Measurements from ENCODE around the gene MAPK1.
A peak's percentile ranks its signal among the peaks of the same experiment; 100 is the strongest.
"Not testable (repeated sequence)": the region's sequence is repeated elsewhere in the genome, so short reads cannot be mapped to it uniquely, and the experiment has no call there.

The MAPK1 gene

GRCh38 chr22:21867528-21868266 is at the start of gene MAPK1:
TSS of gene MAPK1 (minus strand) at chr22:21867645. CDS start at chr22:21867440, 205 bp downstream.
- peak; percentile 84 for DNase-seq (ENCODE audit: low spot score)

DNA sequence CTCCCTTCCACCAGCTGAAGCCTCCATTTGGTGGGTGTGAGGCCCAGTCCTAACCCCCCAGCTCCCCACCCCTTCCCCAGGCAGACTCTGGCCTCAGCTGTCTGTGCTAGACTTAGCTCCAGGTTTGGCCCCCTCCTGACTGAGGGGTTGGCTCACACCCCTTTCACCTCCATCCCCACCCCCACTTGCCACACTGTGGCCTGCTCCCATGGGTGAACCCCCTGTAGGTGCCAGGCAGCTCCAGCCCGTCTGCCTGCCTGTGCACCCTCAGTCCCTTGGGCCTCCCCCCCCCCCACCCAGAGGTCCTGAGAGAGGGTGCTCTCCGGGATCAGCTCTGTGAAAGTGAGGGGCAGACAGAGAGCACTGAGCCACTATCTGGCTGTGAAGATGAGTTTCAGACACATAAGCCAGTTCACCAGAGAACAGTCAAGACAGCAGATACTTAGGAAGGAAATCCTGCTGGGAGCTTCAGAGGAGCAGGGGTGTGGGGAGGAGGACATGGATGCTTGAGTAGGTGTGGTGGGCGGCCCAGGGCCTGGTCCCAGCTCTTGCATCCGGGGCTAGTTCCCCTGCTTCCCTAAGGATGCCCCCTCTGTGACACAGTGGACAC is 49.0 kb upstream of the MAPK1 start:
- no peak for DNase-seq (ENCODE audit: low spot score)

- DNase-seq (ENCODE audit: low spot score), result no peak
These were observed 48.3 kb upstream of the MAPK1 start for GRCh38 chr22:21915624-21916308.

- not testable (repeated sequence) for DNase-seq (ENCODE audit: low spot score)
These were observed 46.7 kb upstream of the MAPK1 start for GRCh38 chr22:21914033-21914642.

GRCh38 chr22:21910367-21910766 is 42.9 kb upstream of the MAPK1 start:
- DNase-seq (ENCODE audit: low spot score), result not testable (repeated sequence)

GRCh38 chr22:21909871-21910270 is 42.4 kb upstream of the MAPK1 start:
- DNase-seq (ENCODE audit: low spot score), result no peak

DNA sequence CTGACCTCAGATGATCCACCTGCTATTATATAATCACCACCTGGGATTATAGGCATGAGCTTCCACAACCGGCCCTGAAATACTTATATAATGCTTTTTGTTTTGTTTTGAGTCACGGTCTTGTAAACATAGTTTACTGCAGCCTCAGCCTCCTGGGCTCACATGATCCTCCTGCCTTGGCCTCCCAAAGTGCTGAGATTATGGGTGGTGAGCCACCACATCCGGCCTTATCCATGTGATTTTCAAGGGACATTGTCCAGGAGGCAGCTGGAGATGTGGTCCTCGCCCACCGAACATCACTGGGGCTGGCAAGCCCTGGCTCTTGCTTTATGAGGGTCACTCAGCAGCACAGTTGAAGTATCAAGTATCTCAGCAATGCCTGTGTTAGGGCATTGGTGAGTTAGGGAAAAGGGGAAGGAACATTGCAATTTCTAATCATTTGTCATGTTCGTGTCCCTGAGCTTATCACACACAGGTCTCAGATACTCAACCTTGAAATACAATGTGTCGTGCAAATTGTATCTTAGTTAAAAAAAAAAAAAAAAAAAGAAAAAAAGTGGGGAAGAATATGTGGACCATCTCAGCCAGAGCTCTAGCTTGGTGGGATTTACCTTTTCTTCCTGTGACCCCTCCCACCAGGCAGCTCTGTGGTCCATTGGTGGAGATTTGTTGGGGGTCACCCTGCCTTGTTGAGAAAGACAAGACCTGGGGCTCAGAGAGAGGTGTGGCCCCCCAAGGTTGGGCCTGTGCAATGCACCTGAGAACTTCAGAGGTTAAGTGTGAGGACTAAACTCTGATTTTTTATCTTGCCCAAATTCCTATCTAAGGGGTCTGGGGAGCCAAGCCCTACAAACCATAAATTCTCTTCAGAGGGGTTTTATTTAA is 40.4 kb upstream of the MAPK1 start:
- no peak for DNase-seq (ENCODE audit: low spot score)

DNA sequence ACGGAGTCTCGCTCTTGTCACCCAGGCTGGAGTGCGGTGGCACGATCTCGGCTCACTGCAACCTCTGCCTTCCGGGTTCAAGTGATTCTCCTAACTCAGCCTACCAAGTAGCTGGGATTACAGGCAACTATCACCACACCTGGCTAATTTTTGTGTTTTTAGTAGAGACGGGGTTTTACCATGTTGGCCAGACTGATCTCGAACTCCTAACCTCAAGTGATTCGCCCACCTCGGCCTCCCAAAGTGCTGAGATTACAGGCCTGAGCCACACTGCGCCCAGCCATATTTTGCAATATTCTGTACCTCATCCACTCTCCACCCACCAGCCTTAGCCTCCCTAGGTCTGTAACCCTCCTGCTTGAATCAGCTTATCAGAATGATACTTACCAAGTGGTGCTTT is 37.8 kb upstream of the MAPK1 start:
- DNase-seq (ENCODE audit: low spot score), result not testable (repeated sequence)

DNA sequence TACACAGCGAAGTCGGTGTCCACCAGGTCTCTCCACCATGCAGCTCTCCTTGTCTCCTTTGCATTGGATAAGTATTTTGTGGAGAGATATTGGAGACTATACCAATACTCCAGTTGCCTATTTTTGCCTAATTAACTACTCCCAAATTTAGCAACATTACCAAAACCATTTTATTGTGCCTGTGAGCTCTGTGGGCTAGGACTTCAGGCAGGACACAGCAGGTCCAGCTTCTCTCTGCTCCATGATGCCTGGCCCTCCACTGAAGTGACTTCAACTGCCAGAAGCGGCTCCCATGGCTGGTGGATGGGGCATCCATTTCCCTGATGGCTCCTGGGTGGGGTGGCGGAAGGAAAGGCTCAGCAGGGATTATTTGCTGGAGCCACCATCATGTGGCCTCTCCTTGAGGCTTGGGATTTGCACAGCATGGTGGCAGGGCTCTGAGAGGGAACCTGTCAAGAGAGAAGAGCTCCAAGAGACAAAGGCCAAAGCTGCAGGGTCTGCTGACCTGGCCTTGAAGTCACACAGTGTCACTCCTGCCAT is 36.9 kb upstream of the MAPK1 start:
- no peak for DNase-seq (ENCODE audit: low spot score)

DNA sequence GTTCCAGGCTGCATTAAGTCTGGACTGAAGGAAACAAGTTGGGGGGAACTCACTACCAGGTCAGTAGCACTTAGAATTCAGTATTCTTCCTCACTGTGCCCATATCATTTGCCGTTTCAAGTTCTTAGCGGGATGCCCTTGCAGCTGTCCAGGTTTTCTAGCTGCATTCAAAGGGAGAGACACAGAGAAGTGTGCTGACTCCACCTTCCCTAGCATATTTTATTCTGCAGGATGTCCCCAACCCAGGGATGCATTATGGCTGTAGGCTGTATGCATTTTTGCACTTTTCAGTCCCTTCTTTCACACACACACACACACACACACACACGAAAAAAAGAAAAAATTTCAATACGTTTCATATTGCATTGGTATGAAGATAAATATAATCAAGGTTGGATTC is 35.8 kb upstream of the MAPK1 start:
- DNase-seq (ENCODE audit: low spot score), result no peak

- no peak for DNase-seq (ENCODE audit: low spot score)
These were observed 35.0 kb upstream of the MAPK1 start for GRCh38 chr22:21902296-21903087.

DNA sequence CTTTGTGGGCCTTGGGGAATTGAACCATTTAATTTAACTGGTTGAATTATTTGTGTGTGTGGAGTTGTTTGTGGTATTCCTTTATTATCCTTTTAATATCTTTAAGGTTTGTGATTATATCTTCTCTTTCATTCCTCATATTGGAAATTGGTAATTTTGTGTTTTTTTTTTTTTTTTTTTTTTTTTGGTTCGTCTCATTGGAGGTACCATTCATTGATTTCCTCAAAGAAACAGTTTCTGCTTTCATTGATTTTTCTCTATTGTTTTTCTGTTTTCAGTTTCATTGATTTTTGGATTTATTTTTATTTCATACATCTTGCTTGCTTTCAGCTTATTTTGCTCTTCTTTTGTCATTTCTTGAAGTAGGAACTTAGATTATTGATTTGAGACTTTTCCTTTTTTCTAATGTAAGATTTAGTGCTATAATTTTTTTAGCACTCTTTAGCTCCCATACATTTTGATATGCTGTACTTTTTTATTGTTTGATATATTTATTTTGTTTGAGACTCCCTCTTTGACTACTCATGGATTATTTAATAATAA is 31.0 kb upstream of the MAPK1 start:
- DNase-seq (ENCODE audit: low spot score), result no peak

DNA sequence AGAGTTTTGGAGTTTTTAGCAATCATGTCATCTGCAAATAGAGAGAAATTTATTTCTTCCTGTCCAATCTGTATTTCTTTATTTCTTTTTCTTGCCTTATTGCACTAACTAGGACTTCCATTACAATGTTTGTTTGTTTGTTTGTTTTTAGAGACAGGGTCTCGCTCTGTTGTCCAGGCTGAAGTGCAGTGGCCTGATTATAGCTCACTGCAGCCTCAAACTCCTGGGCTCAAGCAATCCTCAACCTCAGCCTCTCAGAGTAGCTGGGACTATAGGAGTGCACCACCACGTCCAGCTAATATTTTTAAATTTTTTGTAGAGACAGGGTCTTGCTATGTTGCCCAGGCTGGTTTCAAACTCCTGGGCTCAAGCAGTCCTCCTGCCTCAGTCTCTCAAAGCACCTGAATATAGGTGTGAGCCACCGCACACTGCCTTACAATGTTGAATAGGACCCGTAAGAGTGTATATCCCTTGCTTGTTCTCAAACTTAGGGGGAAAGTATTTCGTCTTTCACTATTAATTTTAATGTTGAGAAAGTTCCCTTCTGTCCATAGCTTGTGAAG is 29.6 kb upstream of the MAPK1 start:
- DNase-seq (ENCODE audit: low spot score), result no peak

GRCh38 chr22:21896275-21896674 is 28.8 kb upstream of the MAPK1 start:
- not testable (repeated sequence) for DNase-seq (ENCODE audit: low spot score)

DNA sequence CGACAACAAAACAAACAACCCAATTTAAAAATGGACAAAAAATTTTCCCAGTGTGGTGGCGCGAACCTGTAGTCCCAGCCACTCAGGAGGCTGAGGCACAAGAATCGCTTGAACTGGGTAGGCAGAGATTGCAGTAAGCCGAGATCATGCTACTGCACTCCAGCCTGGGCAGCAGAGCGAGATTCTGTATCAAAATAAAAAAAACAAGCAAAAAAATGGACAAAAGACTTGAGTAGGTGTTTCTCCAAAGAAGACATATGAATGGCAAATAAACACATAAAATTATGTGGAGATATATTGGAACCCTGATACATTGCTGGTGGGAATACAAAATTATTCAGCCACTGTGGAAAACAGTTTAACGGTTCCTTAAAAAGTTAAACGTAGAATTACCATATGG is 27.4 kb upstream of the MAPK1 start:
- DNase-seq (ENCODE audit: low spot score), result no peak

- DNase-seq (ENCODE audit: low spot score), result no peak
These were observed 22.0 kb upstream of the MAPK1 start for GRCh38 chr22:21889251-21889990.

DNA sequence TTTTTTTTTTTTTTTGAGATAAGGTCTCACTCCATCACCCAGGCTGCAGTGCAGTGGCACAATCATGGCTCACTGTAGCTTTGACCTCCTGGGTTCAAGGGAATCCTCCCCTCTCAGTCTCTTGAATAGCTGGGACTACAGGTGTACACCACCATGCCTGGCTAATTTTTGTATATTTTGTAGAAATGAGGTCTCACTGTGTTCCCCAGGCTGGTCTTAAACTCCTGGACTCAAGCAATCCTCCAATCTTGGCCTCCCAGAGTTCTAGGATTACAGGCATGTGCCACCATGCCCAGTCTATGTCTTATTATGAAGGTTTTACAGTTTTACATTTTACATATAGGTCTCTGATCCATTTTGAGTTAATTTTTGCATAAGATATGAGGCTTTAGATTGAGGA is 20.4 kb upstream of the MAPK1 start:
- DNase-seq (ENCODE audit: low spot score), result no peak

DNA sequence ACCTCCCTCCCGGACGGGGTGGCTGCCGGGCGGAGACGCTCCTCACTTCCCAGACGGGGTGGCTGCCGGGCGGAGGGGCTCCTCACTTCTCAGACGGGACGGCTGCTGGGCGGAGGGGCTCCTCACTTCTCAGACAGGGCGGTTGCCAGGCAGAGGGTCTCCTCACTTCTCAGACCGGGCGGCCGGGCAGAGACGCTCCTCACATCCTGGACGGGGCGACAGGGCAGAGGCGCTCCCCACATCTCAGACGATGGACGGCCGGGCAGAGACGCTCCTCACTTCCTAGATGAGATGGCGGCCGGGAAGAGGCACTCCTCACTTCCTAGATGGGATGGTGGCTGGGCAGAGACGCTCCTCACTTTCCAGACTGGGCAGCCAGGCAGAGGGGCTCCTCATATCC is 16.5 kb upstream of the MAPK1 start:
- not testable (repeated sequence) for DNase-seq (ENCODE audit: low spot score)

- DNase-seq (ENCODE audit: low spot score), result not testable (repeated sequence)
These were observed 15.4 kb upstream of the MAPK1 start for GRCh38 chr22:21882754-21883333.

Data from SW480 (cell line).